ENCODE results near the gene OGFOD3.

- TF ChIP-seq, protein P1, sequence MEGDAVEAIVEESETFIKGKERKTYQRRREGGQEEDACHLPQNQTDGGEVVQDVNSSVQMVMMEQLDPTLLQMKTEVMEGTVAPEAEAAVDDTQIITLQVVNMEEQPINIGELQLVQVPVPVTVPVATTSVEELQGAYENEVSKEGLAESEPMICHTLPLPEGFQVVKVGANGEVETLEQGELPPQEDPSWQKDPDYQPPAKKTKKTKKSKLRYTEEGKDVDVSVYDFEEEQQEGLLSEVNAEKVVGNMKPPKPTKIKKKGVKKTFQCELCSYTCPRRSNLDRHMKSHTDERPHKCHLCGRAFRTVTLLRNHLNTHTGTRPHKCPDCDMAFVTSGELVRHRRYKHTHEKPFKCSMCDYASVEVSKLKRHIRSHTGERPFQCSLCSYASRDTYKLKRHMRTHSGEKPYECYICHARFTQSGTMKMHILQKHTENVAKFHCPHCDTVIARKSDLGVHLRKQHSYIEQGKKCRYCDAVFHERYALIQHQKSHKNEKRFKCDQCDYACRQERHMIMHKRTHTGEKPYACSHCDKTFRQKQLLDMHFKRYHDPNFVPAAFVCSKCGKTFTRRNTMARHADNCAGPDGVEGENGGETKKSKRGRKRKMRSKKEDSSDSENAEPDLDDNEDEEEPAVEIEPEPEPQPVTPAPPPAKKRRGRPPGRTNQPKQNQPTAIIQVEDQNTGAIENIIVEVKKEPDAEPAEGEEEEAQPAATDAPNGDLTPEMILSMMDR (IDR thresholded peaks at IDR 0.05; ENCODE audit: low read depth, low read length): no peak
- TF ChIP-seq MAX (IDR thresholded peaks at IDR 0.05; ENCODE audit: low read depth, low read length): no peak
Observed at GRCh38 chr17:82446124-82446523, 27.7 kb upstream of the OGFOD3 start.
